Endometrial microvascular endothelial cells (primary cell): ENCODE results near the gene MITF. TPM values are rescaled to one million over a fixed set of nuclear protein-coding genes. Genes with fewer than 3 reads are reported as not detected.

Source experiments
- in situ Hi-C: cut with HindIII; loops from 2 replicates; pipeline ENCODE4 v1.10.0; 2017; ENCODE audit warnings: low sequenced_read_pairs, low pct_unique_long_range_greater_than_20kb; ENCODE audit errors: inconsistent ontology term
- total RNA-seq: library from RNA; depleted of rRNA; stranded (reverse); fragments of >200 nt; gene quantifications from one replicate; pipeline ENCODE4 v1.2.3, GENCODE V29; 2015; ENCODE audit errors: inconsistent ontology term

Gene MITF
- total RNA-seq, 1 donor from 2014 or later, result 2.8 TPM

- in situ Hi-C loops, result no loop called here
Observed at GRCh38 chr3:69925506-69925905, 186.2 kb downstream of the MITF start.

- in situ Hi-C loops, result no loop called here
Observed at GRCh38 chr3:69926385-69926784, 187.1 kb downstream of the MITF start.

- in situ Hi-C loops, result no loop called here
Observed at GRCh38 chr3:69927571-69927970, 188.3 kb downstream of the MITF start.

GRCh38 chr3:69929019-69929418 is 189.8 kb downstream of the MITF start:
- in situ Hi-C loops, result no loop called here

- in situ Hi-C loops, result no loop called here
Observed at GRCh38 chr3:69930564-69930963, 191.3 kb downstream of the MITF start.

- in situ Hi-C loops, result no loop called here
Observed at GRCh38 chr3:69932087-69932486, 192.8 kb downstream of the MITF start.

- in situ Hi-C loops, result no loop called here
Observed at GRCh38 chr3:69932501-69932900, 193.2 kb downstream of the MITF start.

GRCh38 chr3:69934398-69934797 is 195.1 kb downstream of the MITF start:
- in situ Hi-C loops, result no loop called here

GRCh38 chr3:69936266-69936665 is 197.0 kb downstream of the MITF start:
- in situ Hi-C loops, result no loop called here

- in situ Hi-C loops, result no loop called here
Observed at GRCh38 chr3:69938061-69938460, 198.8 kb downstream of the MITF start.

GRCh38 chr3:69938931-69939330 is 199.7 kb downstream of the MITF start:
- in situ Hi-C loops, result no loop called here

GRCh38 chr3:69941037-69941436 is 201.8 kb downstream of the MITF start:
- in situ Hi-C loops, result no loop called here

GRCh38 chr3:69941439-69942176 is 202.3 kb downstream of the MITF start:
- in situ Hi-C loops, result no loop called here

GRCh38 chr3:69944931-69945493 is 205.7 kb downstream of the MITF start:
- in situ Hi-C loops, result no loop called here

GRCh38 chr3:69948246-69948862 is 209.1 kb downstream of the MITF start:
- in situ Hi-C loops, result no loop called here

- in situ Hi-C loops, result no loop called here
Observed at GRCh38 chr3:69951616-69952015, 212.4 kb downstream of the MITF start.

- in situ Hi-C loops, result no loop called here
Observed at GRCh38 chr3:69959581-69959980, 220.3 kb downstream of the MITF start.

GRCh38 chr3:69961706-69962439 is 222.6 kb downstream of the MITF start:
- in situ Hi-C loops, result no loop called here

- in situ Hi-C loops, result no loop called here
Observed at GRCh38 chr3:69963643-69964042, 224.4 kb downstream of the MITF start.

GRCh38 chr3:69967156-69967555 is 227.9 kb downstream of the MITF start:
- in situ Hi-C loops, result no loop called here
